Loucy (cell line): Measurements from ENCODE around the gene CALCR.

Source experiments
- EZH2phosphoT487 ChIP-seq: fragments of 200-600 bp; IDR thresholded peaks from 2 replicates; pipeline ENCODE4 v1.6.1; 2018; ENCODE audit warnings: antibody characterized with exemption, mild to moderate bottlenecking, moderate library complexity, borderline replicate concordance
- TF ChIP-seq, protein P1 (sequence below): fragments of 200-600 bp; sonication (generic); conservative IDR thresholded peaks from 2 replicates; pipeline ENCODE4 v1.5.1; 2014; ENCODE audit warnings: mild to moderate bottlenecking, antibody characterized with exemption, low read length

- TF ChIP-seq EZH2phosphoT487 = no peak
- TF ChIP-seq, protein P1, sequence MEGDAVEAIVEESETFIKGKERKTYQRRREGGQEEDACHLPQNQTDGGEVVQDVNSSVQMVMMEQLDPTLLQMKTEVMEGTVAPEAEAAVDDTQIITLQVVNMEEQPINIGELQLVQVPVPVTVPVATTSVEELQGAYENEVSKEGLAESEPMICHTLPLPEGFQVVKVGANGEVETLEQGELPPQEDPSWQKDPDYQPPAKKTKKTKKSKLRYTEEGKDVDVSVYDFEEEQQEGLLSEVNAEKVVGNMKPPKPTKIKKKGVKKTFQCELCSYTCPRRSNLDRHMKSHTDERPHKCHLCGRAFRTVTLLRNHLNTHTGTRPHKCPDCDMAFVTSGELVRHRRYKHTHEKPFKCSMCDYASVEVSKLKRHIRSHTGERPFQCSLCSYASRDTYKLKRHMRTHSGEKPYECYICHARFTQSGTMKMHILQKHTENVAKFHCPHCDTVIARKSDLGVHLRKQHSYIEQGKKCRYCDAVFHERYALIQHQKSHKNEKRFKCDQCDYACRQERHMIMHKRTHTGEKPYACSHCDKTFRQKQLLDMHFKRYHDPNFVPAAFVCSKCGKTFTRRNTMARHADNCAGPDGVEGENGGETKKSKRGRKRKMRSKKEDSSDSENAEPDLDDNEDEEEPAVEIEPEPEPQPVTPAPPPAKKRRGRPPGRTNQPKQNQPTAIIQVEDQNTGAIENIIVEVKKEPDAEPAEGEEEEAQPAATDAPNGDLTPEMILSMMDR = no peak
These were observed 43.8 kb downstream of the CALCR start for GRCh38 chr7:93530701-93531100.
